SIG-M5 treated with dmso at 0.1 percent for 504 hours (cell line): Measurements from ENCODE around the gene TRAT1.
"Not testable (repeated sequence)": the region's sequence is repeated elsewhere in the genome, so short reads cannot be mapped to it uniquely, and the experiment has no call there.

Source experiments
- DNase-seq: peaks from one replicate; lab custom pipeline; 2025; ENCODE audit not compliant: unreplicated experiment; lab: John Stamatoyannopoulos, UW

Gene TRAT1

GRCh38 chr3:108822123-108822897 lies at the start of gene TRAT1:
Gene TRAT1, plus strand, starts transcription at chr3:108822786. Its CDS starts 142 bp downstream, at chr3:108822928.
- no peak for DNase-seq

GRCh38 chr3:108775649-108776048 lies 46.9 kb upstream of the TRAT1 start:
- DNase-seq = no peak

GRCh38 chr3:108779496-108779895 lies 43.1 kb upstream of the TRAT1 start:
- DNase-seq = no peak

GRCh38 chr3:108780235-108780634 lies 42.4 kb upstream of the TRAT1 start:
- no peak for DNase-seq

- DNase-seq = no peak
Measured at GRCh38 chr3:108791473-108791872, 31.1 kb upstream of the TRAT1 start.

GRCh38 chr3:108804437-108804836 lies 18.1 kb upstream of the TRAT1 start:
- DNase-seq = no peak

- no peak for DNase-seq
Measured at GRCh38 chr3:108804966-108805365, 17.6 kb upstream of the TRAT1 start.

GRCh38 chr3:108806316-108806715 lies 16.3 kb upstream of the TRAT1 start:
- DNase-seq = no peak

GRCh38 chr3:108818404-108818803 lies 4.2 kb upstream of the TRAT1 start:
- peak; percentile 39 for DNase-seq

- DNase-seq = no peak
Measured at GRCh38 chr3:108820586-108820985, 2.0 kb upstream of the TRAT1 start.

- no peak for DNase-seq
Measured at GRCh38 chr3:108823227-108823626, 641 bp downstream of the TRAT1 start.

- DNase-seq = not testable (repeated sequence)
Measured at GRCh38 chr3:108823803-108824202, 1.2 kb downstream of the TRAT1 start.

- no peak for DNase-seq
Measured at GRCh38 chr3:108826309-108827187, 4.0 kb downstream of the TRAT1 start.

GRCh38 chr3:108830381-108830780 lies 7.8 kb downstream of the TRAT1 start:
- DNase-seq = no peak

GRCh38 chr3:108830991-108831614 lies 8.5 kb downstream of the TRAT1 start:
- no peak for DNase-seq

- DNase-seq = no peak
Measured at GRCh38 chr3:108833611-108834010, 11.0 kb downstream of the TRAT1 start.

- no peak for DNase-seq
Measured at GRCh38 chr3:108834551-108834950, 12.0 kb downstream of the TRAT1 start.

- no peak for DNase-seq
Measured at GRCh38 chr3:108835101-108835500, 12.5 kb downstream of the TRAT1 start.

- DNase-seq = no peak
Measured at GRCh38 chr3:108838436-108838835, 15.8 kb downstream of the TRAT1 start.

GRCh38 chr3:108845709-108846293 lies 23.2 kb downstream of the TRAT1 start:
- DNase-seq = no peak

GRCh38 chr3:108847187-108847586 lies 24.6 kb downstream of the TRAT1 start:
- DNase-seq = no peak
